K562 (cell line): ENCODE measurements around the gene UBXN10. TPM values are rescaled to one million over a fixed set of nuclear protein-coding genes. Genes with fewer than 3 reads are reported as not detected.

Experiments used
- CREBBP ChIP-seq: IDR thresholded peaks from one replicate; pipeline ENCODE4 v1.6.1; 2012; ENCODE audit warnings: low read depth, mild to moderate bottlenecking, control low read depth, inconsistent platforms, low read length
- FOXM1 ChIP-seq, 2 experiments: fragments of 450-650 bp in 1 of 2; sonication (generic) in 1 of 2; formaldehyde crosslinking in 1 of 2; IDR thresholded peaks; 2 replicates each; pipeline versions ENCODE4 v1.6.1 to v1.9.0; 2017 to 2022; ENCODE audit warnings: low read depth in 2 of 2, mild to moderate bottlenecking in 2 of 2, missing genetic modification reagents in 1 of 2, moderate library complexity in 1 of 2
- GABPA ChIP-seq: fragments of 200-800 bp; sonication (Bioruptor generic); conservative IDR thresholded peaks from 2 replicates; pipeline ENCODE4 v1.6.1; 2016; ENCODE audit warnings: low read depth, missing genetic modification characterization, missing compliant biosample characterization
- HDAC2 ChIP-seq: fragments of 450-650 bp; IDR thresholded peaks from 2 replicates; pipeline ENCODE4 v1.6.1; 2016; ENCODE audit warnings: mild to moderate bottlenecking
- HDAC8 ChIP-seq: fragments of 450-650 bp; IDR thresholded peaks from 2 replicates; pipeline ENCODE4 v1.6.1; 2016; ENCODE audit warnings: mild to moderate bottlenecking, missing genetic modification characterization, moderate library complexity, missing compliant biosample characterization
- SRSF1 ChIP-seq: fragments of 200-400 bp; formaldehyde crosslinking; IDR thresholded peaks from 2 replicates; pipeline ENCODE4 v1.6.1; 2017; ENCODE audit warnings: mild to moderate bottlenecking, low read depth, low read length, moderate library complexity
- ZNF445 ChIP-seq: fragments of 250-450 bp; sonication (Bioruptor Pico); IDR thresholded peaks from 2 replicates; pipeline ENCODE4 v1.4.0; 2020; ENCODE audit warnings: low read depth, mild to moderate bottlenecking, moderate library complexity
- polyA plus RNA-seq, 8 experiments: library from polyadenylated mRNA; depleted of rRNA in 4 of 8; stranded (reverse) in 5 of 8; unstranded in 3 of 8; fragments of >200 nt; fragmentation: Nextera tagmentation in 2 of 8; fragmentation: Illumina TruSeq in 1 of 8; extraction: Ambion mirVana in 2 of 8; extraction: Trizol in 1 of 8; gene quantifications; 2 replicates each; pipeline versions ENCODE4 v1.2.1 to v1.2.3, GENCODE V29; 2011 to 2014; ENCODE audit warnings: inconsistent platforms in 1 of 8, missing spikeins in 1 of 8
- total RNA-seq, 7 experiments: library from RNA; depleted of rRNA in 6 of 7; stranded (reverse); fragments of >200 nt in 6 of 7; fragmentation: Illumina TruSeq in 2 of 7; extraction: Trizol in 2 of 7; gene quantifications; 2 replicates each; pipeline versions ENCODE4 v1.2.1 to v1.2.3, GENCODE V29; 2011 to 2021; ENCODE audit warnings: low replicate concordance in 1 of 7
- TF ChIP-seq, protein P1 (sequence below), 2 experiments: fragments of 450-650 bp; formaldehyde crosslinking in 1 of 2; IDR thresholded peaks; 2 replicates each; pipeline versions ENCODE4 v1.4.0 to v1.6.1; 2014 to 2020; ENCODE audit warnings: mild to moderate bottlenecking in 2 of 2, borderline replicate concordance in 1 of 2, low read depth in 1 of 2
- TF ChIP-seq, protein P2 (sequence below): fragments of 250-450 bp; sonication (Bioruptor Pico); IDR thresholded peaks from 2 replicates; pipeline ENCODE4 v1.4.0; 2020; ENCODE audit warnings: mild to moderate bottlenecking, moderate library complexity, borderline replicate concordance
- TF ChIP-seq, protein P3 (sequence below): fragments of 250-450 bp; sonication (Bioruptor Pico); IDR thresholded peaks from 2 replicates; pipeline ENCODE4 v1.4.0; 2020

The UBXN10 gene
- total and polyA plus RNA-seq, 9 of the 15 experiments (the other 6 are each of a cell fraction or from before 2014, with no cell fraction given): 10.7 to 17.7 (median 13.6) TPM

DNA sequence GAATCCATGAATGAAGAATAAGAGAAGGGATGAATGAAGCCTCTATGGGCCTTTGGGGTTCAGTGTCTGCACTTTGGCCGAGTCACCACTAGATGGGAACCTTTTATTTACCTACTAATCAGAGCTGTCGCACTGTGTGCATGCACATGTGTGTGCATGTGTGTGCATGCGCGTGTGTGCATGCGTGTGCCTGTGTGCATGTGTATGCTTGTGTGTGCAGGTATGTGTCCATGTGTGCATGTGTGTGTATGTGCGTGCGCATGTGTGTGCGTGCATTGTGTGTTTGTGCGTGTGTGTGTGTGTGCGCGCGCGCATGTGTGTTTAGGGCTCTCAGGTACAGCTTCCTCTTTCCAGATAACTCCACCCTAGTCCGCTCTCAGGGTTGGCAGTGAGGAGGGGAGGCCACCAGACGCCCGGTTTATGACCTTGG, 20.4 kb upstream of the UBXN10 start (continued):
- TF ChIP-seq, protein P1, sequence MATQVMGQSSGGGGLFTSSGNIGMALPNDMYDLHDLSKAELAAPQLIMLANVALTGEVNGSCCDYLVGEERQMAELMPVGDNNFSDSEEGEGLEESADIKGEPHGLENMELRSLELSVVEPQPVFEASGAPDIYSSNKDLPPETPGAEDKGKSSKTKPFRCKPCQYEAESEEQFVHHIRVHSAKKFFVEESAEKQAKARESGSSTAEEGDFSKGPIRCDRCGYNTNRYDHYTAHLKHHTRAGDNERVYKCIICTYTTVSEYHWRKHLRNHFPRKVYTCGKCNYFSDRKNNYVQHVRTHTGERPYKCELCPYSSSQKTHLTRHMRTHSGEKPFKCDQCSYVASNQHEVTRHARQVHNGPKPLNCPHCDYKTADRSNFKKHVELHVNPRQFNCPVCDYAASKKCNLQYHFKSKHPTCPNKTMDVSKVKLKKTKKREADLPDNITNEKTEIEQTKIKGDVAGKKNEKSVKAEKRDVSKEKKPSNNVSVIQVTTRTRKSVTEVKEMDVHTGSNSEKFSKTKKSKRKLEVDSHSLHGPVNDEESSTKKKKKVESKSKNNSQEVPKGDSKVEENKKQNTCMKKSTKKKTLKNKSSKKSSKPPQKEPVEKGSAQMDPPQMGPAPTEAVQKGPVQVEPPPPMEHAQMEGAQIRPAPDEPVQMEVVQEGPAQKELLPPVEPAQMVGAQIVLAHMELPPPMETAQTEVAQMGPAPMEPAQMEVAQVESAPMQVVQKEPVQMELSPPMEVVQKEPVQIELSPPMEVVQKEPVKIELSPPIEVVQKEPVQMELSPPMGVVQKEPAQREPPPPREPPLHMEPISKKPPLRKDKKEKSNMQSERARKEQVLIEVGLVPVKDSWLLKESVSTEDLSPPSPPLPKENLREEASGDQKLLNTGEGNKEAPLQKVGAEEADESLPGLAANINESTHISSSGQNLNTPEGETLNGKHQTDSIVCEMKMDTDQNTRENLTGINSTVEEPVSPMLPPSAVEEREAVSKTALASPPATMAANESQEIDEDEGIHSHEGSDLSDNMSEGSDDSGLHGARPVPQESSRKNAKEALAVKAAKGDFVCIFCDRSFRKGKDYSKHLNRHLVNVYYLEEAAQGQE (IDR thresholded peaks at IDR 0.05; ENCODE audit: borderline replicate concordance): peak; percentile 70
- TF ChIP-seq, protein P1 (CRISPR knock-in tag; IDR thresholded peaks at IDR 0.05; ENCODE audit: low read depth): no peak
- TF ChIP-seq CREBBP: no peak
- TF ChIP-seq HDAC2: 0 out of 2 replicates have a peak, but pooled peaks have one; percentile 26
- no peak for TF ChIP-seq HDAC8
- TF ChIP-seq, protein P2, sequence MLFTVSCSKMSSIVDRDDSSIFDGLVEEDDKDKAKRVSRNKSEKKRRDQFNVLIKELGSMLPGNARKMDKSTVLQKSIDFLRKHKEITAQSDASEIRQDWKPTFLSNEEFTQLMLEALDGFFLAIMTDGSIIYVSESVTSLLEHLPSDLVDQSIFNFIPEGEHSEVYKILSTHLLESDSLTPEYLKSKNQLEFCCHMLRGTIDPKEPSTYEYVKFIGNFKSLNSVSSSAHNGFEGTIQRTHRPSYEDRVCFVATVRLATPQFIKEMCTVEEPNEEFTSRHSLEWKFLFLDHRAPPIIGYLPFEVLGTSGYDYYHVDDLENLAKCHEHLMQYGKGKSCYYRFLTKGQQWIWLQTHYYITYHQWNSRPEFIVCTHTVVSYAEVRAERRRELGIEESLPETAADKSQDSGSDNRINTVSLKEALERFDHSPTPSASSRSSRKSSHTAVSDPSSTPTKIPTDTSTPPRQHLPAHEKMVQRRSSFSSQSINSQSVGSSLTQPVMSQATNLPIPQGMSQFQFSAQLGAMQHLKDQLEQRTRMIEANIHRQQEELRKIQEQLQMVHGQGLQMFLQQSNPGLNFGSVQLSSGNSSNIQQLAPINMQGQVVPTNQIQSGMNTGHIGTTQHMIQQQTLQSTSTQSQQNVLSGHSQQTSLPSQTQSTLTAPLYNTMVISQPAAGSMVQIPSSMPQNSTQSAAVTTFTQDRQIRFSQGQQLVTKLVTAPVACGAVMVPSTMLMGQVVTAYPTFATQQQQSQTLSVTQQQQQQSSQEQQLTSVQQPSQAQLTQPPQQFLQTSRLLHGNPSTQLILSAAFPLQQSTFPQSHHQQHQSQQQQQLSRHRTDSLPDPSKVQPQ (CRISPR knock-in tag): no peak
- TF ChIP-seq ZNF445: no peak
- TF ChIP-seq SRSF1: no peak
- TF ChIP-seq GABPA (tag): no peak
- no peak for TF ChIP-seq FOXM1 (IDR thresholded peaks at IDR 0.05; ENCODE audit: low read depth)
- TF ChIP-seq FOXM1 (CRISPR knock-in tag; IDR thresholded peaks at IDR 0.05; ENCODE audit: low read depth): no peak
- TF ChIP-seq, protein P3, sequence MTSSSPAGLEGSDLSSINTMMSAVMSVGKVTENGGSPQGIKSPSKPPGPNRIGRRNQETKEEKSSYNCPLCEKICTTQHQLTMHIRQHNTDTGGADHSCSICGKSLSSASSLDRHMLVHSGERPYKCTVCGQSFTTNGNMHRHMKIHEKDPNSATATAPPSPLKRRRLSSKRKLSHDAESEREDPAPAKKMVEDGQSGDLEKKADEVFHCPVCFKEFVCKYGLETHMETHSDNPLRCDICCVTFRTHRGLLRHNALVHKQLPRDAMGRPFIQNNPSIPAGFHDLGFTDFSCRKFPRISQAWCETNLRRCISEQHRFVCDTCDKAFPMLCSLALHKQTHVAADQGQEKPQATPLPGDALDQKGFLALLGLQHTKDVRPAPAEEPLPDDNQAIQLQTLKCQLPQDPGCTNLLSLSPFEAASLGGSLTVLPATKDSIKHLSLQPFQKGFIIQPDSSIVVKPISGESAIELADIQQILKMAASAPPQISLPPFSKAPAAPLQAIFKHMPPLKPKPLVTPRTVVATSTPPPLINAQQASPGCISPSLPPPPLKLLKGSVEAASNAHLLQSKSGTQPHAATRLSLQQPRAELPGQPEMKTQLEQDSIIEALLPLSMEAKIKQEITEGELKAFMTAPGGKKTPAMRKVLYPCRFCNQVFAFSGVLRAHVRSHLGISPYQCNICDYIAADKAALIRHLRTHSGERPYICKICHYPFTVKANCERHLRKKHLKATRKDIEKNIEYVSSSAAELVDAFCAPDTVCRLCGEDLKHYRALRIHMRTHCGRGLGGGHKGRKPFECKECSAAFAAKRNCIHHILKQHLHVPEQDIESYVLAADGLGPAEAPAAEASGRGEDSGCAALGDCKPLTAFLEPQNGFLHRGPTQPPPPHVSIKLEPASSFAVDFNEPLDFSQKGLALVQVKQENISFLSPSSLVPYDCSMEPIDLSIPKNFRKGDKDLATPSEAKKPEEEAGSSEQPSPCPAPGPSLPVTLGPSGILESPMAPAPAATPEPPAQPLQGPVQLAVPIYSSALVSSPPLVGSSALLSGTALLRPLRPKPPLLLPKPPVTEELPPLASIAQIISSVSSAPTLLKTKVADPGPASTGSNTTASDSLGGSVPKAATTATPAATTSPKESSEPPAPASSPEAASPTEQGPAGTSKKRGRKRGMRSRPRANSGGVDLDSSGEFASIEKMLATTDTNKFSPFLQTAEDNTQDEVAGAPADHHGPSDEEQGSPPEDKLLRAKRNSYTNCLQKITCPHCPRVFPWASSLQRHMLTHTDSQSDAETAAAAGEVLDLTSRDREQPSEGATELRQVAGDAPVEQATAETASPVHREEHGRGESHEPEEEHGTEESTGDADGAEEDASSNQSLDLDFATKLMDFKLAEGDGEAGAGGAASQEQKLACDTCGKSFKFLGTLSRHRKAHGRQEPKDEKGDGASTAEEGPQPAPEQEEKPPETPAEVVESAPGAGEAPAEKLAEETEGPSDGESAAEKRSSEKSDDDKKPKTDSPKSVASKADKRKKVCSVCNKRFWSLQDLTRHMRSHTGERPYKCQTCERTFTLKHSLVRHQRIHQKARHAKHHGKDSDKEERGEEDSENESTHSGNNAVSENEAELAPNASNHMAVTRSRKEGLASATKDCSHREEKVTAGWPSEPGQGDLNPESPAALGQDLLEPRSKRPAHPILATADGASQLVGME: no peak
